CD14-positive monocyte (primary cell): ENCODE measurements around the gene MBTD1. TPM values are rescaled to one million over a fixed set of nuclear protein-coding genes. Genes with fewer than 3 reads are reported as not detected.

Source experiments
- DNase-seq, 3 donors: peaks; one replicate each; pipeline ENCODE4 v3.0.0-alpha.2; 2011 to 2022
- H2AFZ ChIP-seq: 2 replicates; pipeline ENCODE4 v1.6.0; 2012; ENCODE audit warnings: mild to moderate bottlenecking, low read depth, low read length, inconsistent platforms; ENCODE audit not compliant: insufficient read depth, poor library complexity, severe bottlenecking
- H3K27ac ChIP-seq, 2 donors: 1 replicate in 1 of 2; 2 replicates in 1 of 2; pipeline ENCODE4 v1.5.1; 2012 to 2013; ENCODE audit warnings: low read length in 2 of 2, control low read depth in 1 of 2, inconsistent platforms in 1 of 2, low read depth in 1 of 2, mild to moderate bottlenecking in 1 of 2
- H3K27me3 ChIP-seq, 2 donors: one replicate each; pipeline versions ENCODE4 v1.6.0 to v1.6.1; 2011 to 2013; ENCODE audit warnings: low read length in 2 of 2; ENCODE audit not compliant: control insufficient read depth in 2 of 2, insufficient read depth in 2 of 2
- H3K36me3 ChIP-seq, 2 donors: replicated peaks in 1 of 2; 1 replicate in 1 of 2; 2 replicates in 1 of 2; pipeline versions ENCODE4 v1.5.1 to v1.6.1; 2012 to 2013; ENCODE audit warnings: low read length in 2 of 2, control low read depth in 1 of 2, inconsistent platforms in 1 of 2, mild to moderate bottlenecking in 1 of 2; ENCODE audit not compliant: insufficient read depth in 2 of 2, control insufficient read depth in 1 of 2
- H3K4me1 ChIP-seq, 2 donors: 1 replicate in 1 of 2; 2 replicates in 1 of 2; pipeline versions ENCODE4 v1.5.1 to v1.6.1; 2012 to 2013; ENCODE audit warnings: low read length in 2 of 2, control low read depth in 1 of 2, inconsistent platforms in 1 of 2, mild to moderate bottlenecking in 1 of 2, moderate library complexity in 1 of 2; ENCODE audit not compliant: insufficient read depth in 2 of 2, control insufficient read depth in 1 of 2
- H3K4me2 ChIP-seq: replicated peaks from 2 replicates; pipeline ENCODE3; 2012; ENCODE audit warnings: low read length, moderate library complexity, mild to moderate bottlenecking; ENCODE audit not compliant: poor library complexity, severe bottlenecking; ENCODE audit errors: extremely low read depth
- H3K4me3 ChIP-seq, 3 experiments: fragments of 200-600 bp in 1 of 3; sonication (generic) in 1 of 3; replicated peaks in 1 of 3; 1 replicate in 2 of 3; 2 replicates in 1 of 3; pipeline ENCODE4 v1.5.1; 2011 to 2013; ENCODE audit warnings: low read length in 3 of 3, mild to moderate bottlenecking in 3 of 3, control low read depth in 2 of 3, low read depth in 2 of 3, inconsistent platforms in 1 of 3, moderate library complexity in 1 of 3
- H3K79me2 ChIP-seq: 2 replicates; pipeline ENCODE4 v1.6.0; 2012; ENCODE audit warnings: mild to moderate bottlenecking, control low read depth, inconsistent platforms, low read length, moderate library complexity; ENCODE audit not compliant: insufficient read depth
- H3K9ac ChIP-seq: 2 replicates; pipeline ENCODE4 v1.6.0; 2017; ENCODE audit warnings: low read length, mild to moderate bottlenecking; ENCODE audit not compliant: insufficient read depth, poor library complexity, severe bottlenecking
- H3K9me3 ChIP-seq, 2 donors: replicated peaks in 1 of 2; 1 replicate in 1 of 2; 2 replicates in 1 of 2; pipeline versions ENCODE4 v1.5.1 to v1.6.1; 2012 to 2013; ENCODE audit warnings: low read length in 2 of 2, control low read depth in 1 of 2; ENCODE audit not compliant: control insufficient read depth in 1 of 2, insufficient read depth in 1 of 2
- H4K20me1 ChIP-seq: 2 replicates; pipeline ENCODE4 v1.6.0; 2012; ENCODE audit warnings: mild to moderate bottlenecking, low read length, control low read depth, moderate library complexity; ENCODE audit not compliant: insufficient read depth
- H3K27ac Mint-ChIP-seq, 7 donors: one replicate each; pipeline ENCODE4 v1.8.0; 2020; ENCODE audit warnings: mild to moderate bottlenecking in 7 of 7, mixed read lengths in 7 of 7, moderate library complexity in 6 of 7, inconsistent platforms in 2 of 7
- H3K27me3 Mint-ChIP-seq, 3 donors: one replicate each; pipeline ENCODE4 v1.8.0; 2021 to 2022; ENCODE audit warnings: low read depth in 3 of 3, mild to moderate bottlenecking in 3 of 3, mixed read lengths in 3 of 3, moderate library complexity in 3 of 3, inconsistent platforms in 1 of 3
- H3K36me3 Mint-ChIP-seq, 2 donors: one replicate each; pipeline ENCODE4 v1.8.0; 2020; ENCODE audit warnings: mixed read lengths in 2 of 2, inconsistent platforms in 1 of 2, mild to moderate bottlenecking in 1 of 2
- H3K4me1 Mint-ChIP-seq: one replicate; pipeline ENCODE4 v1.8.0; 2020; ENCODE audit warnings: mild to moderate bottlenecking, mixed read lengths
- H3K4me3 Mint-ChIP-seq, 2 donors: one replicate each; pipeline ENCODE4 v1.8.0; 2020; ENCODE audit warnings: mild to moderate bottlenecking in 2 of 2, mixed read lengths in 2 of 2, moderate library complexity in 1 of 2
- H3K9me3 Mint-ChIP-seq, 7 donors: one replicate each; pipeline ENCODE4 v1.8.0; 2020 to 2022; ENCODE audit warnings: mixed read lengths in 7 of 7, mild to moderate bottlenecking in 6 of 7, moderate library complexity in 6 of 7, inconsistent platforms in 2 of 7
- whole genome bisulfite sequencing: methylation state at CpG from one replicate; pipeline ENCODE4 v1.1.5; 2013; ENCODE audit warnings: missing lambda C conversion rate; ENCODE audit not compliant: insufficient coverage; 5-methylcytosine and 5-hydroxymethylcytosine counted together
- intact Hi-C, 2 donors: fragments of 100-400 bp; cut with micrococcal nuclease; formaldehyde crosslinking; loops; one replicate each; pipeline versions ENCODE4 v1.15.0 to v1.15.1; 2023
- polyA plus RNA-seq, 3 donors: library from polyadenylated mRNA; depleted of rRNA in 1 of 3; unstranded in 2 of 3; stranded (reverse) in 1 of 3; fragments of 300-500 nt in 2 of 3; fragments of >200 nt in 1 of 3; fragmentation: Illumina TruSeq in 2 of 3; gene quantifications; 1 replicate in 2 of 3; 2 replicates in 1 of 3; pipeline ENCODE4 v1.2.3, GENCODE V29; 2012 to 2021
- TF ChIP-seq, protein P1 (sequence below): fragments of 200-600 bp; IDR thresholded peaks from one replicate; pipeline ENCODE4 v1.8.0; 2022; ENCODE audit warnings: antibody characterized with exemption, mild to moderate bottlenecking

MBTD1 gene
- polyA plus RNA-seq, 3 donors, result 5.9 to 11.3 (median 10.0) TPM

GRCh38 chr17:51231999-51232398 is 27.9 kb downstream of the MBTD1 start:
- peaks cover 81% of the 10 kb centered on the region for H4K20me1 ChIP-seq
- peaks cover 35% of the 10 kb centered on the region for H3K4me1 Mint-ChIP-seq
- H3K4me3 ChIP-seq, result no peak overlapping the region
- peak overlapping the region in 1 of 2 donors; percentile 45 for H3K27ac ChIP-seq
- no peaks in the 10 kb centered on the region for H3K36me3 ChIP-seq
- H3K4me1 ChIP-seq, result peaks cover 0 to 7% of the 10 kb centered on the region in 2 donors
- H3K9ac ChIP-seq, result no peak overlapping the region
- no peak for DNase-seq
- no peaks in the 10 kb centered on the region for H3K9me3 Mint-ChIP-seq
- H3K27me3 Mint-ChIP-seq, result peaks cover 0 to 3% (median 0%) of the 10 kb centered on the region in 3 donors
- no peaks in the 10 kb centered on the region for H3K9me3 ChIP-seq
- intact Hi-C loops, result no loop called here
- no peak overlapping the region for H3K4me3 Mint-ChIP-seq
- H3K79me2 ChIP-seq, result peaks cover 76% of the 10 kb centered on the region
- no CpG with 5 or more reads among the region's 4 CpGs for WGBS
- H3K4me2 ChIP-seq, result no peak overlapping the region
- H3K36me3 Mint-ChIP-seq, result peaks cover 3 to 4% of the 10 kb centered on the region in 2 donors
- peak overlapping the region in 2 of 7 donors; percentile 11 to 55 for H3K27ac Mint-ChIP-seq
- no peak overlapping the region for H2AFZ ChIP-seq
- no peaks in the 10 kb centered on the region for H3K27me3 ChIP-seq
- TF ChIP-seq, protein P1, sequence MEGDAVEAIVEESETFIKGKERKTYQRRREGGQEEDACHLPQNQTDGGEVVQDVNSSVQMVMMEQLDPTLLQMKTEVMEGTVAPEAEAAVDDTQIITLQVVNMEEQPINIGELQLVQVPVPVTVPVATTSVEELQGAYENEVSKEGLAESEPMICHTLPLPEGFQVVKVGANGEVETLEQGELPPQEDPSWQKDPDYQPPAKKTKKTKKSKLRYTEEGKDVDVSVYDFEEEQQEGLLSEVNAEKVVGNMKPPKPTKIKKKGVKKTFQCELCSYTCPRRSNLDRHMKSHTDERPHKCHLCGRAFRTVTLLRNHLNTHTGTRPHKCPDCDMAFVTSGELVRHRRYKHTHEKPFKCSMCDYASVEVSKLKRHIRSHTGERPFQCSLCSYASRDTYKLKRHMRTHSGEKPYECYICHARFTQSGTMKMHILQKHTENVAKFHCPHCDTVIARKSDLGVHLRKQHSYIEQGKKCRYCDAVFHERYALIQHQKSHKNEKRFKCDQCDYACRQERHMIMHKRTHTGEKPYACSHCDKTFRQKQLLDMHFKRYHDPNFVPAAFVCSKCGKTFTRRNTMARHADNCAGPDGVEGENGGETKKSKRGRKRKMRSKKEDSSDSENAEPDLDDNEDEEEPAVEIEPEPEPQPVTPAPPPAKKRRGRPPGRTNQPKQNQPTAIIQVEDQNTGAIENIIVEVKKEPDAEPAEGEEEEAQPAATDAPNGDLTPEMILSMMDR, result no peak

- Mint-ChIP-seq H3K4me3 (no peak overlapping the region), H3K36me3 (peaks cover 1 to 3% of the 10 kb centered on the region in 2 donors), H3K27me3 (peaks cover 0 to 3% (median 0%) of the 10 kb centered on the region in 3 donors), H3K27ac (peak overlapping the region in 3 of 7 donors; percentile 7 to 68 (median 59)), H3K4me1 (peaks cover 37% of the 10 kb centered on the region), H3K9me3 (no peaks in the 10 kb centered on the region)
- Histone ChIP-seq H4K20me1 (peaks cover 68% of the 10 kb centered on the region), H3K4me2 (no peak overlapping the region), H3K79me2 (peaks cover 66% of the 10 kb centered on the region), H3K9ac (no peak overlapping the region), H3K36me3 (no peaks in the 10 kb centered on the region), H3K27ac (peak overlapping the region in 1 of 2 donors; percentile 4), H2AFZ (no peak overlapping the region), H3K4me3 (no peak overlapping the region), H3K4me1 (peaks cover 0 to 7% of the 10 kb centered on the region in 2 donors), H3K27me3 (no peaks in the 10 kb centered on the region), H3K9me3 (no peaks in the 10 kb centered on the region)
- no peak for DNase-seq
- intact Hi-C loops, result no loop called here
- 74% methylated on average over 3 of the region's 4 CpGs for WGBS
- TF ChIP-seq, protein P1, result no peak
These were observed 29.5 kb downstream of the MBTD1 start for GRCh38 chr17:51230306-51230705.
